ENCODE results near the gene TUBB2A. TPM values are rescaled to one million over a fixed set of nuclear protein-coding genes. Genes with fewer than 3 reads are reported as not detected.
"Not testable (repeated sequence)": the region's sequence is repeated elsewhere in the genome, so short reads cannot be mapped to it uniquely, and the experiment has no call there.

The TUBB2A gene
- total RNA-seq (2014; rRNA removed; shearing (Covaris generic)), result 169 and 184 TPM in 2 replicates

GRCh38 chr6:3157131-3157933 is at the start of gene TUBB2A:
Gene TUBB2A, minus strand, starts transcription at chr6:3157544. Its CDS starts 81 bp downstream, at chr6:3157463.
- in situ Hi-C loops (cut with HindIII; ENCODE audit: low sequenced_read_pairs), result no loop called here

GRCh38 chr6:3206339-3207015 is 49.1 kb upstream of the TUBB2A start:
- DNase-seq (ENCODE audit: low spot score), result no peak
- in situ Hi-C loops (cut with HindIII; ENCODE audit: low sequenced_read_pairs), result no loop called here

More at GRCh38 chr6:3157131-3157933, at the start of gene TUBB2A:
- DNase-seq (ENCODE audit: low spot score), result peak; percentile 89

GRCh38 chr6:3205913-3206312 is 48.6 kb upstream of the TUBB2A start:
- in situ Hi-C loops (cut with HindIII; ENCODE audit: low sequenced_read_pairs), result no loop called here
- no peak for DNase-seq (ENCODE audit: low spot score)

- in situ Hi-C loops (cut with HindIII; ENCODE audit: low sequenced_read_pairs), result no loop called here
- no peak for DNase-seq (ENCODE audit: low spot score)
These were observed 47.6 kb upstream of the TUBB2A start for GRCh38 chr6:3204921-3205320.

DNA sequence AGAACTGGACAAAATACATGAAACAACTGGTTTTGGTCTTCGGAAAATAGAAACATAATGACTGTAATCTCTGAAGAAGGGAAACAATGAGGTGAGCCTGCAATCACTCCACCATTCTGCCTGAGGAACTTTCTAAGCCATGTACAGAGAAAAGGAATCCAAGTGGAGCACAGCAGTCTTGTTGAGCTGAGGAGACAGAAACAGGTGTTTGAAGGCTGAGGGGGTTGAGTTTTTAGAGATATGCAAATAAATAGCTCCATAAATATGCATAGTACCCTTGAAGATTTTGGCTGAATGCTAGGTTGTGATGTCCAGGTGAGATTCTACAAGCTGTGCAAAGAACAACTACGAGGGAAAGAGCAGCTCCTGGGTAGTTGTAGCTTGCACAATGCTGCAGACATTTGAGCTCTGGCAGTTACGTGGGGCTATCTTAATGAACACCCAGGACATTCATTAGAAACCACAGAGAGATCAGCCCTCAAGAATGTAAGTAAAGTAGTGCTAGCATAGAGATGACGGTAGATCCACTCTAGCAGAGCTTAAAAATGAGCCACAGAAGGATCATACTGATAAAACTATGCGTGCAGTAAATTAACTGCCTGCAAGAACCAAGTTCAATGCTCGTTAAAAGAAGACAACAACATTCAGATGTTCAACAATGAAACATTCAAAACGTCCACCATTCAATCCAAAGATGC is 45.8 kb upstream of the TUBB2A start:
- no peak for DNase-seq (ENCODE audit: low spot score)
- in situ Hi-C loops (cut with HindIII; ENCODE audit: low sequenced_read_pairs), result no loop called here

DNA sequence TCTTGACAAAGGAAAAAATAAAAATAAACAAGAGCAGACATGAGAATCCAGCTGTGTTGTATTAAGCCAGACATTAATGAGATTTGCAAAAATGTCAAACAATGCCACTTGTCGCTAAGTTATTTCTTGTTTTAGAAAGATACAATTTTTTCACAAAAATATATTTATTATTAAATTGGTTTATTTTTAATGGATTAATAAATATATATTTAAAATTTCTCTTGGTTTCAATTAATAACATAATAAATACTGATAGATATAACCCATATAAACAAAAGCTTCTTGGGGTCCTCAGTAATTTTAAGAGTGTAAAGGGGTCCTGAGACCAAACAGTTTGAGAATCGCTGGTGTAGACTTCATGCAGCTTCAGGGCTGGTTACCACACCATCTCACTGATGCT is 44.0 kb upstream of the TUBB2A start:
- in situ Hi-C loops (cut with HindIII; ENCODE audit: low sequenced_read_pairs), result no loop called here
- no peak for DNase-seq (ENCODE audit: low spot score)

GRCh38 chr6:3200682-3201081 is 43.3 kb upstream of the TUBB2A start:
- in situ Hi-C loops (cut with HindIII; ENCODE audit: low sequenced_read_pairs), result no loop called here
- DNase-seq (ENCODE audit: low spot score), result no peak

DNA sequence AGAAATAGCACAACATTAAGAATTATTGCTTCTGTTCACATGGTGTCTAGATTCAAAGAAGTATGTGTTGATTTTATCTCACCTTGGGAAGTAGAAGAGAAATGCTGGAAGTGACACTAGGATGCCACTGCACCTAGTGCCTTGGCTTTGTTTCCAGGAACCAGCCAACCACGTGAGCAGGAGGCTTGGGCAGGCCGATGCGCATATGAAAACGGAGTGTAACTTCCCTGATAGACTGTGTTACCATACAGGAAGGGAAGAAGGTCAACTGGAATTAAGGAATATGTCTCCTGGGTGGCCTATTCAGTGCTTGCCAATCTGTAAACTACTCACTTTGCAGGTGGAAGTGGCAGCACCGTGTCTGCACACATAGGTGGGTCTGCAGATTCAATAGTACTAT is 42.0 kb upstream of the TUBB2A start:
- in situ Hi-C loops (cut with HindIII; ENCODE audit: low sequenced_read_pairs), result no loop called here
- no peak for DNase-seq (ENCODE audit: low spot score)

- DNase-seq (ENCODE audit: low spot score); in situ Hi-C loops (cut with HindIII; ENCODE audit: low sequenced_read_pairs): not testable (repeated sequence)
These were observed 40.4 kb upstream of the TUBB2A start for GRCh38 chr6:3197734-3198133.

GRCh38 chr6:3196770-3197169 is 39.4 kb upstream of the TUBB2A start:
- in situ Hi-C loops (cut with HindIII; ENCODE audit: low sequenced_read_pairs), result no loop called here
- DNase-seq (ENCODE audit: low spot score), result no peak

DNA sequence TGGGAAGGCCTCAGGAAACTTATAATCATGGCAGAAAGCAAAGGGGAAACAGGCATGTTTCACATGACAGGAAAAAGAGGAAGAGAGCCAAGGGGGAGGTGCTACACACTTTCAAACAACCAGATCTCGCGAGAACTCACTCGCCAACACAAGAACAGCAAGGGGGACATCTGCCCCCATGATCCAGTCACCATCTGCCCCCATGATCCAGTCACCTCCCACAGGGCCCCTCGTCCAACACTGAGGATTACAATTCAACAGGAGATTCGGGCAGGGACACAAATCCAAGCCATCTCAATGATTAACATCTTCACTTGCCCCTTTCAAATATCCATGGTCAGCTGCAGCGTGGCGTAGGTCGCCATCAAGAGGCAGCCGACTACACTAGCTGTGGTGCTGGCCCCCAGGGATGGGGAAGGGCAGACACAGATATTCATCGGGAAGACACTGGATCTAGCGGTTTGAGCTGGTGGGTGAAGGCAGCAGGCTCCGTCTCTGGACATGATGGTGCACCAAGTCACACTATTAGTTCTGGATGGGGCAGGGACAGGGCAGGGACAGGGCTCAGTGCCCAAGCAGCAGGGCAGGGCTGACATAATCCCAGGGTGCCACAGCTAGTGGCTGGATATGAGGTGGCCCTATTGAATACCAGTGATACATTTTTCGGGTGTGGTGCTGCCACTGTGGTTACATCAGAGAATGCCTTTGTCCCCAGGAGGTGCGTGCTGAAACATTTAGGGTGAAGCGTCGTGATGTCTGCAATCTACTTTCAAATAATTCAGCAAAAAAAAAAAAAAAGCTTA is 38.6 kb upstream of the TUBB2A start:
- in situ Hi-C loops (cut with HindIII; ENCODE audit: low sequenced_read_pairs), result no loop called here
- peak; percentile 63 for DNase-seq (ENCODE audit: low spot score)

- DNase-seq (ENCODE audit: low spot score), result no peak
- in situ Hi-C loops (cut with HindIII; ENCODE audit: low sequenced_read_pairs), result no loop called here
These were observed 38.0 kb upstream of the TUBB2A start for GRCh38 chr6:3195420-3195694.

- peak; percentile 92 for DNase-seq (ENCODE audit: low spot score)
- in situ Hi-C loops (cut with HindIII; ENCODE audit: low sequenced_read_pairs), result no loop called here
These were observed 37.4 kb upstream of the TUBB2A start for GRCh38 chr6:3194535-3195419.

- in situ Hi-C loops (cut with HindIII; ENCODE audit: low sequenced_read_pairs), result no loop called here
- DNase-seq (ENCODE audit: low spot score), result no peak
These were observed 35.9 kb upstream of the TUBB2A start for GRCh38 chr6:3193102-3193849.

DNA sequence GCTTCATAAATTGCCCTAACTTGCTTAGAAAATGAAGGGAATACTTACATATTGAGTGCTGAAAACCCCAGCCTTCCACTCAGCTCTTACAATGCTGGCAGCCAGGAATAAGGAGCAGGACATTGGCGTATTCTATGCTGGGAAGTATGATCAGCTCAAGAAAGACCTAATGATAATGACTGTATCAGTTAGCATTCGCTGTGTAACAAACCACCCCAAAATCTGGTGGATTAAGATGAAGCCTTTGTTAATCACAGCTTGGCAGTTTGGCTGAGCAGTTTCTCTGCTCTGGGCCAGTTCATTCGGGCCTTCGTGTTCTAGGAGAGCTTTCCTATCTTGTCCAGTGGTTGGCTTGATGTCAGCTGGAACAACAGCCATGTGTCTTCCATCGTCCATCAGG is 33.4 kb upstream of the TUBB2A start:
- in situ Hi-C loops (cut with HindIII; ENCODE audit: low sequenced_read_pairs), result no loop called here
- no peak for DNase-seq (ENCODE audit: low spot score)

- no peak for DNase-seq (ENCODE audit: low spot score)
- in situ Hi-C loops (cut with HindIII; ENCODE audit: low sequenced_read_pairs), result no loop called here
These were observed 32.7 kb upstream of the TUBB2A start for GRCh38 chr6:3190056-3190455.

DNA sequence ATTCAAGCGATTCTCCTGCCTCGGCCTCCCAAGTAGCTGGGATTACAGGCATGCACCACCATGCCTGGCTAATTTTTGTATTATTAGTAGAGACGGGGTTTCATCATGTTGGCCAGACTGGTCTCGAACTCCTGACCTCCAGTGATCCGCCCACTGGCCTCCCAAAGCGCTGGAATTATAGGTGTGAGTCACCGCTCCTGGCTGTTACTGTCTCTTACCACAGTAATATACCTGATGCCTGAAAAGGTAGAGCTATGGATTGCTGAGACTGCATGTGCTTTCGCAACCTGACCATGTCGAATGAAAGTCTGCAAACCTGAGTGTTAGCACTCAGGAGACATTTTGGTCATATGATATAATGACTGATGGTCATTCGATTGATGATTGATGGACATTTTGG is 31.8 kb upstream of the TUBB2A start:
- in situ Hi-C loops (cut with HindIII; ENCODE audit: low sequenced_read_pairs); DNase-seq (ENCODE audit: low spot score): not testable (repeated sequence)

DNA sequence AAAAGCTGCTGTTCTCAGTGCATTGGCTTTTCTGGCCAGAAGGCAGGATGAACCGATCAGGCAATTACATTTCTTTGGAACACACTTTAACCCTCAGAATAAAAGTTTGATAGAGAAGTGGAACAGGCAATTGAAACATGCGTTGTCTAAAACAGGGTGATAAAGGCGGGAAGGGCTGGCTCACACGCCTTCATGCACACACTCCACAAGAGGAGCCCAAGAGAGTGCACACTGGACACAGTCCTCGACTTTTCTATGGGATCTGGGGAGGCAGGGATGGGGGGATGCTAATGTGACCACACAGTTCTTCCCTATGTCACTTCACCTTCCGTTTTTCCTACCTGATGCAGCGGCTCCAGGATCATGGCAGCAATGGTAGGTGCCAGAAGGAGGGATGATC is 30.9 kb upstream of the TUBB2A start:
- in situ Hi-C loops (cut with HindIII; ENCODE audit: low sequenced_read_pairs), result no loop called here
- no peak for DNase-seq (ENCODE audit: low spot score)

Data from G401 (cell line).